HG03135 (cell line): ENCODE results near the gene PADI2.

Experiments used
- ATAC-seq: cut with Tn5 transposase; IDR thresholded peaks from one replicate; pipeline ENCODE4 v1.9.1; 2021; ENCODE audit warnings: mild to moderate bottlenecking, moderate library complexity; ENCODE audit not compliant: unreplicated experiment

PADI2 gene

GRCh38 chr1:17059391-17060305 lies 59.6 kb downstream of the PADI2 start:
- no peak for ATAC-seq

GRCh38 chr1:17056551-17056950 lies 62.7 kb downstream of the PADI2 start:
- ATAC-seq = no peak

DNA sequence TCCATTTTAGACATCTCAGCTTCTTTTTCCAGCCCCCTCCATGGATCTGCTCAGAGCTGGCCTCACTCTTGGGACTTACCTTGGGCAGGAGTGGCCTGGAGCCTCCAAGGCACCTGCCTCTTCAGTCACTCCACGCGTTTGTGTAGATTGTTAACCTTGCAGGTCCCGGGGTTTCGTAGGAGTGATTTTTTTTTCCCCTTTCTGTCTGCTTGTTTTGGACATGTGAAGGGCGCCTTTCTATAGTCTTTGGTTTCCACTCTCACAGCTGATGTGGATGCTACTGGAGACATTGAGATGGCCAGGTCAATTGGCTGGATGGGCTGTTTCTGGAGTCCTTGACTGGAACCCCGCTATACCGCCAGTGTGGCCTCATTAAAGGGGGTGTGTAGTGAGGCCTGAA lies 63.5 kb downstream of the PADI2 start:
- ATAC-seq = no peak

GRCh38 chr1:17053685-17054410 lies 65.4 kb downstream of the PADI2 start, which contains the start of gene SDHB:
Gene SDHB (minus strand): TSS chr1:17054032. CDS start chr1:17054019, 13 bp downstream.
- peak; percentile 94 for ATAC-seq

DNA sequence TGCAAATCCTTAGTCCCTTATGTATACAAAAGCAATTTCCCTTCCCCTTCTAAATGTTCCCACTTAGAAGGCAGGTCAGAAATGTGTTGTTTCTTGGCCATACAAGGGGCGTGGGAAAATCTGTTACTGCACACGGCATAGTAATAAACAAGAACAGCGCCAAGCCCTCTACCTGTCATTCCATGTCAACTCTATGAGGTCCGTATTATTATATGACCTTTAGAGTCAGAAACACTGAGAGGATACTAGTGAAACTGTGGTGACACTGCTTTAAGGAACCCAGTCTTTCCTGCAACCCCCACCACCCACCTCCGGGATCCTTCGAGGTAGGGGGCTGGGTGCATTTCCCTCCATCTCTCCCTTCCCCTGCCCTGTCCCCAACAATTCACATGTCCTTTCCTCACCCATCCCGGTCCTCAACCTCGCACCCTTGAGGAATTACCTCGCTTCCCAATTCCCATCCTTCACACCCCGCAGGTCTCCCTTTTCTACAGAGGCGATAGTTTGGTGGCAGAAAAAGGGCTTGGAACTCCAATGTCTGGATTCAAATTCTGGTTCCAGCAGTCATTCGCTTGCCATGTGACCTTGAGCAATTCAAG lies 66.1 kb downstream of the PADI2 start:
- ATAC-seq = no peak

GRCh38 chr1:17052641-17053040 lies 66.6 kb downstream of the PADI2 start:
- no peak for ATAC-seq

DNA sequence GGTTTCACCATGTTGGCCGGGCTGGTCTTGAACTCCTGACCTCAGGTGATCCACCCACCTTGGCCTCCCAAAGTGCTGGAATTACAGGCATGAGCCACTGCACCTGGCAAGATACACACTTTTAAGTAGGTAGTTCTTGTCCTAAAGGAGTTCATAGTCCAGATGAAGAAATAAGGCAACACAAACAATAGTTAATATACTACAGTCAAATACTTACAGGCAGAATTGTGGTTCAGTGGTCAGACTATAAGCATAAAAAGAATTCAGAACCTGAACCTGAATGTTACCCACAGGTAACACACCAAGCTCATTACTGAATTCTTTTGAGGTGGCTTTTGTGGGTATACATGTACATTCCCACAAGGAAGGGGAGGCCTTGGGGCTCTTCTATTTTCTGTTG lies 67.2 kb downstream of the PADI2 start:
- ATAC-seq = no peak

DNA sequence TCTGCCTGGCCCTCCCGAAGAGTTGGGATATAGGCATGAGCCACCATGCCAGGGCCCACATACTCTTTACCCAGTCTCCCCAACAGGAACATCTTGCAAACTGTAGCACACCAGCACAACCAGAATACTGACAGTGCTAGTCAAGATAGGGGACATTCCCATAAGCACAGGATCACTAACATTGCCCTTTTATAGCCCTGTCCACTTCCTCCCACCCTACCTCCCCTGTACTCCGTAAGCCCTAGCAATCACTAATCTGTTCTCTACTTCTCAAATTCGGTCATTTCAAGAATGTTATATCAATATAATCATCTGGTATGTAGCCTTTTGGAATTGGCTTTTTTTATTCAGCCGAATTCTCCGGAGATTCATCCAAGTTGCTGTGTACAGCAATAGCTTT lies 71.3 kb downstream of the PADI2 start:
- no peak for ATAC-seq

DNA sequence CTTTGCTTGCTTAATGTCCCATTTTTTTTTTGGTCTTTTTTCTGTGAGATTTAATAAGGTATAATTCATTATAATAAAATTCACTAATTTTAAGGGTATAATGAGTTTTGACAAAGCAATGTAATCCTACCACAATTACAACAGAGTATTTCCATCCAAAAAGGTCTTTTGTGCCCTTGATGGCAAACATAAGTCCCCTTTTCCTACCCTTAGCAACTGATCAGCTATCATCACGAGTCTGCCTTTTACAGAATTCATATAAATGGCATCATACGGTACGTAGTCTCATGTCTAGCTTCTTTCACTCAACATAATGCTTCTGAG lies 73.0 kb downstream of the PADI2 start:
- no peak for ATAC-seq

GRCh38 chr1:17045634-17046333 lies 73.5 kb downstream of the PADI2 start:
- no peak for ATAC-seq

- no peak for ATAC-seq
These were observed 74.1 kb downstream of the PADI2 start for GRCh38 chr1:17045150-17045549.

GRCh38 chr1:17043676-17044075 lies 75.6 kb downstream of the PADI2 start:
- ATAC-seq = no peak

DNA sequence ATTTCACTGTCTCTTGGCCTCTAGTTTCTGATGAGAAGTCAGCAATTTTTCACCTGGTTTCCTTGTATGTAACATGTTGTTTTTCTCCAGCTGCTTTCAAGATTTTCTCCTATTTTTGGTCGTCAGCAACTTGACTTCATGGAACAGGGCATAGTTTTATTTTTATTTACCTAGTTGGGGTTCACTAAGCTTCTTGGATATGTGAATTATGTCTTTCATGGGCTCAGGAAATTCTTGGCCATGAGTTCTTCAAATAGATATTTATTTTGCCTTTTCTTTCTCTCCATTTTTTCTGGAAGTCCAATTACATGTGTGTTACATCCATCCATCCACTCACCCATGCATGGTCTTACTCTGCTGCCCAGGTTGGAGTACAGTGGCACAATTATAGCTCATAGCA lies 79.1 kb downstream of the PADI2 start:
- ATAC-seq = no peak

- no peak for ATAC-seq
These were observed 79.7 kb downstream of the PADI2 start for GRCh38 chr1:17039522-17039921.

DNA sequence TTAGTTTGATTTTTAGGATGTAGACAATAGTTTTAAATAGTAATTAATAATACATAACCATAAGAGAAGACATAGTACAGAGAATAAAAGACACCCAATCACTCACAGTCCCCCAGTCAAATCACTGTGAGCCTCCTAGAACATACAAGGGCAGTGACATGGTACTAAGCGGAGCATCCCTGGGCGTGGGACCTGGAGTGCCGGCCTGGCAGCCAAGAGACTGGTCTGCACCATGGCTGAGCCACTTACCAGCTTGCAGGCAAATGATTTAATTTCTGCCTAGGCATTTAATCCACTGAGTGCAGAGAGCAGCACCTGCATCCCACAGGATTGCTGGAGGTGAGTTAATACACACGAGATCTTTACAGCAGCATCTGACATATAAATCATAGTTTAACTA lies 85.8 kb downstream of the PADI2 start:
- ATAC-seq = no peak

DNA sequence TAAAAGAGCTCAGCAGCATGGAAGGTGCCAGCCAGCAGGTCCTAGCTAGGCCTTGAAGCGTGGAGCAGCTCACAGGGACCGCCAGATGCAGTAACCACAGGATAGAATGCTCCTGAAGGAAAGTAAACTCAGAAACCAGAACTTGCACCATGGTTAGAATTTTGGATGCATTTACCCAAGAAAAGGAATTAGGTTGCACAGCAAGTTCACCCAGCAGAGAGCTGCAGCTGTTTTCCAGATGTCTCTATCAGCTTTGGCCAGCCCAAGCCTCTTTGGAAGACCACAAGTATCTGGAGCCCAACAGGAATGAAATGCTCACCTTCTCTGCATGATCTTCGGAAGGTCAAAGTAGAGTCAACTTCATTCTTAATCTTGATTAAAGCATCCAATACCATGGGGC lies 86.5 kb downstream of the PADI2 start:
- ATAC-seq = no peak

DNA sequence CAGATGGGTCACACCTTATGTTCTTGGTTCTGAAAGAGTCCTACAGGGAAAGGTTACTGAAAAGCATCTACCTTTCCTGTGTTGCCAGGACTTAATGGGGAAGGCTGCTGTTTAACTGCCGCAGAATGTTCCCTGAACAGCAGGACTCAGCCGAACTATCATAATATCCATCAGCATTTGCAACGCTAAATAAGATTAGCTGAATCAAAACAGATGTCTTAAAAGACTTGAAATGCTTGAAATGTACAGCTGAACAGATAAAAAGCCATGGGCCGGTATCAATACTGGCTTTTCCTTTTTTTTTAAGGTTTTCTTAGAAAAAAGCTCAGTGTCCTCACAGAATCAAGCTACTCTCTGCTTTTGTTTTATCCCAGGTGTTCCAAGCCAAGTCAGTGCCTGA lies 87.8 kb downstream of the PADI2 start:
- ATAC-seq = no peak

DNA sequence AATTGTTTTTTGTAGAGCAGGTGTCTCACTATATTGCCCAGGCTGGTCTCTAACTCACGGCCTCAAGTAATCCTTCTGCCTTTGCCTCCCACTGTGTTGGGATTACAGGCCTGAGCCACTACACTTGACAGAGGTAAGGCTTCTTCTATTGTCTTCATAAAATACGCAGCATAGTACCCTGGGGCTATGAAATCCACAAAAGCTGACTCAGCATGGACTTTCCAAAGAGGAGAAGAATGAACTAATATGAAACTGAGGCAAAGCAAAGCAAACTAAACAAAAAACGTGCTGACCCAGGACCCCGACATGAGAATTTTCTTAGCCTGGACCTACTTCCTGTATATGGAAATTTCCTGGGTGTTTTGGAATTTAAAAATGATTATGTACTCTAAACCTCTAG lies 89.0 kb downstream of the PADI2 start:
- ATAC-seq = no peak

GRCh38 chr1:17028662-17029188 lies 90.5 kb downstream of the PADI2 start:
- ATAC-seq = no peak

- ATAC-seq = no peak
These were observed 91.4 kb downstream of the PADI2 start for GRCh38 chr1:17027900-17028299.

DNA sequence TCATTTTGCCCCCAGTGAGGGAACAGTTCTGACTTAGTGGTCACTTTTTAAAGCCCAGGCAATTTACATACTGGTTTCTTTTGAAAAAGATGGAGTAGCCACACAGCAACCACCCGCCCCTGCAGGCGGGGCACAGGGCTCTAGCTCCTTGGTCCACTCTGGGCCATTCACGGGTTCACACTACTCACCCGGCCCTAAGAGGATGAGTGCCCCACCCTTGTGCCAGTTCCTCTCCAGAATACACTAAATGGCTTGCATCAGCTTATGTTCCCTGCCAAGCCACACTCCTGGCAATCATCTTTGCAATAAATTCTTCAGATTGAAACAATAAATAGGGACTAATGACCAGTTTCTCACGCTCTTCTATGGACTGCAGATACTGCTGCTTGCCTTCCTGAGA lies 91.8 kb downstream of the PADI2 start:
- ATAC-seq = no peak
